ENCODE data around the gene ZNF778.

DNA sequence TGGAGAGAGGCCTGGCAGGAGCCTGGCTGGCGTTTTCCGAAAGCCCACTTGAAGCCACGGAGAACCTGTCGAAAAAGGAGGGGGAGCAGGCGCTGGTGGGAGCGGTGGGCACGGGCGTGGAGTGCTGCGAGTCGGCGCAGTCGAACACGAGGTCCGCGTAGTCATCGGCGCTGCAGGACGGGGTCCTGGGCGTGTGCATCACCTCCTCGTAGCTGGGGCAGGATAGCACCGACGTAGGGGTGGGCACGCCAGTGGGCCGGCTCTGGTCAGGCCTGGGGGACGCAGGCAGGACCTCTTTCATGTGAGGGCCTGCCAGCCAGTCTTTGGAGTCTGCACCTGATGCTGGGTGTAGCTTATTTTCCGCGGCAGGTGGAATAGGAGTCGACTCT, 63.7 kb downstream of the ZNF778 start:
- TF ChIP-seq NR2C2 (IDR thresholded peaks at IDR 0.05; ENCODE audit: borderline replicate concordance, control insufficient read depth, insufficient read length, low read depth) (no peak), POLR2AphosphoS5 (IDR thresholded peaks at IDR 0.05; ENCODE audit: low read length) (no peak)
- TF ChIP-seq, protein P1, sequence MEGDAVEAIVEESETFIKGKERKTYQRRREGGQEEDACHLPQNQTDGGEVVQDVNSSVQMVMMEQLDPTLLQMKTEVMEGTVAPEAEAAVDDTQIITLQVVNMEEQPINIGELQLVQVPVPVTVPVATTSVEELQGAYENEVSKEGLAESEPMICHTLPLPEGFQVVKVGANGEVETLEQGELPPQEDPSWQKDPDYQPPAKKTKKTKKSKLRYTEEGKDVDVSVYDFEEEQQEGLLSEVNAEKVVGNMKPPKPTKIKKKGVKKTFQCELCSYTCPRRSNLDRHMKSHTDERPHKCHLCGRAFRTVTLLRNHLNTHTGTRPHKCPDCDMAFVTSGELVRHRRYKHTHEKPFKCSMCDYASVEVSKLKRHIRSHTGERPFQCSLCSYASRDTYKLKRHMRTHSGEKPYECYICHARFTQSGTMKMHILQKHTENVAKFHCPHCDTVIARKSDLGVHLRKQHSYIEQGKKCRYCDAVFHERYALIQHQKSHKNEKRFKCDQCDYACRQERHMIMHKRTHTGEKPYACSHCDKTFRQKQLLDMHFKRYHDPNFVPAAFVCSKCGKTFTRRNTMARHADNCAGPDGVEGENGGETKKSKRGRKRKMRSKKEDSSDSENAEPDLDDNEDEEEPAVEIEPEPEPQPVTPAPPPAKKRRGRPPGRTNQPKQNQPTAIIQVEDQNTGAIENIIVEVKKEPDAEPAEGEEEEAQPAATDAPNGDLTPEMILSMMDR (IDR thresholded peaks at IDR 0.05 in 2 of 3, conservative IDR thresholded peaks at IDR 0.05 in 1 of 3; ENCODE audit: control insufficient read depth in 2 of 3, extremely low read depth in 1 of 3, insufficient read depth in 1 of 3, low read depth in 3 of 3, low read length in 3 of 3): no peak

Measured in GM12878 (cell line).